PC-9 (cell line): Measurements from ENCODE around the gene UST. TPM values are rescaled to one million over a fixed set of nuclear protein-coding genes. Genes with fewer than 3 reads are reported as not detected.

Experiments used
- BruUV-seq: library from RNA; stranded (reverse); fragments of 400-500 nt; replicated peaks from 2 replicates; lab custom pipeline; 2021; lab: Mats Ljungman, UMichigan
- CTCF ChIA-PET: fragments of 300-600 bp; sonication (Branson Sonifier 250); formaldehyde crosslinking; loops from one replicate; lab custom pipeline; 2022; ENCODE audit warnings: antibody characterized with exemption; lab: Charles Lee
- POLR2A ChIA-PET: fragments of 300-600 bp; sonication (Branson Sonifier 250); formaldehyde crosslinking; loops from one replicate; lab custom pipeline; 2022; ENCODE audit warnings: antibody characterized with exemption; ENCODE audit not compliant: unreplicated experiment; lab: Charles Lee
- DNase-seq, 2 experiments: peaks; one replicate each; pipeline versions ENCODE4 v3.0.0 to v3.0.0-alpha.2; 2015 to 2022; ENCODE audit warnings: mixed read lengths in 1 of 2
- H2AFZ ChIP-seq: fragments of 200-600 bp; sonication (generic); 2 replicates; pipeline ENCODE4 v1.8.1; 2017; ENCODE audit warnings: antibody characterized with exemption
- H3F3A ChIP-seq: fragments of 200-600 bp; sonication (generic); 2 replicates; pipeline ENCODE4 v1.8.1; 2017; ENCODE audit warnings: antibody characterized with exemption, mild to moderate bottlenecking, low read depth; ENCODE audit not compliant: insufficient read depth
- H3K27ac ChIP-seq: fragments of 200-600 bp; sonication (generic); 2 replicates; pipeline ENCODE4 v1.6.1; 2016; ENCODE audit warnings: mixed run types
- H3K27me3 ChIP-seq: fragments of 200-600 bp; sonication (generic); 2 replicates; pipeline ENCODE4 v1.6.1; 2016; ENCODE audit warnings: low read depth, mixed run types; ENCODE audit not compliant: insufficient read depth
- H3K36me3 ChIP-seq: fragments of 200-600 bp; sonication (generic); 2 replicates; pipeline ENCODE4 v1.6.1; 2016; ENCODE audit warnings: low read depth, mixed run types
- H3K4me1 ChIP-seq: fragments of 200-600 bp; sonication (generic); replicated peaks from 2 replicates; pipeline ENCODE4 v1.6.1; 2016; ENCODE audit warnings: mixed run types; ENCODE audit not compliant: insufficient read depth
- H3K4me2 ChIP-seq: fragments of 200-600 bp; sonication (generic); 2 replicates; pipeline ENCODE4 v1.6.1; 2017; ENCODE audit warnings: mixed run types
- H3K4me3 ChIP-seq: fragments of 200-600 bp; sonication (generic); 2 replicates; pipeline ENCODE4 v1.6.1; 2016; ENCODE audit warnings: mixed run types
- H3K79me2 ChIP-seq: fragments of 200-600 bp; sonication (generic); 2 replicates; pipeline ENCODE4 v1.6.1; 2017; ENCODE audit warnings: low read depth, mixed run types
- H3K9me2 ChIP-seq: fragments of 200-600 bp; sonication (generic); 2 replicates; pipeline ENCODE4 v1.8.1; 2017; ENCODE audit warnings: mild to moderate bottlenecking; ENCODE audit not compliant: insufficient read depth
- H3K9me3 ChIP-seq: fragments of 200-600 bp; sonication (generic); 2 replicates; pipeline ENCODE4 v1.8.1; 2016; ENCODE audit warnings: low read depth; ENCODE audit not compliant: insufficient read depth
- H4K20me1 ChIP-seq: fragments of 200-600 bp; sonication (generic); 2 replicates; pipeline ENCODE4 v1.8.1; 2017; ENCODE audit not compliant: insufficient read depth
- CTCF ChIP-seq: fragments of 200-600 bp; sonication (generic); conservative IDR thresholded peaks from 2 replicates; pipeline ENCODE4 v1.6.1; 2017; ENCODE audit warnings: mixed run types, antibody characterized with exemption, mild to moderate bottlenecking, moderate library complexity
- EZH2 ChIP-seq: fragments of 200-600 bp; sonication (generic); IDR thresholded peaks from 2 replicates; pipeline ENCODE4 v1.8.0; 2017; ENCODE audit warnings: antibody characterized with exemption, low read depth
- intact Hi-C: fragments of 100-400 bp; cut with micrococcal nuclease; formaldehyde crosslinking; loops from one replicate; pipeline ENCODE4 v1.10.0; 2022; ENCODE audit not compliant: unreplicated experiment
- total RNA-seq: library from RNA; stranded (reverse); gene quantifications from 2 replicates; pipeline ENCODE4 v1.2.3, GENCODE V29; 2021

The UST gene
- total RNA-seq, 1 experiment from 2014 or later = 4.2 TPM

GRCh38 chr6:148814082-148814790, 67.4 kb downstream of the UST start:
- intact Hi-C loops = no loop called here
- Histone ChIP-seq H3K9me2 (no peaks in the 10 kb centered on the region), H4K20me1 (no peaks in the 10 kb centered on the region), H2AFZ (no peak overlapping the region), H3K4me2 (no peak overlapping the region), H3K36me3 (no peaks in the 10 kb centered on the region), H3K27me3 (no peaks in the 10 kb centered on the region), H3K4me3 (no peak overlapping the region), H3K27ac (no peak overlapping the region), H3F3A (no peaks in the 10 kb centered on the region), H3K9me3 (no peaks in the 10 kb centered on the region), H3K79me2 (no peaks in the 10 kb centered on the region), H3K4me1 (no peaks in the 10 kb centered on the region)
- TF ChIP-seq EZH2 = no peak
- no peak for TF ChIP-seq CTCF
- DNase-seq = no peak
- CTCF ChIA-PET = no interaction called here
- BruUV-seq = no TSS peak
- POLR2A ChIA-PET = no interaction called here

- Histone ChIP-seq H3K36me3 (no peaks in the 10 kb centered on the region), H3K9me2 (no peaks in the 10 kb centered on the region), H3F3A (no peaks in the 10 kb centered on the region), H4K20me1 (no peaks in the 10 kb centered on the region), H3K4me3 (no peak overlapping the region), H3K27ac (no peak overlapping the region), H3K9me3 (no peaks in the 10 kb centered on the region), H3K79me2 (no peaks in the 10 kb centered on the region), H3K4me1 (no peaks in the 10 kb centered on the region), H2AFZ (no peak overlapping the region), H3K4me2 (no peak overlapping the region), H3K27me3 (no peaks in the 10 kb centered on the region)
- TF ChIP-seq EZH2 = no peak
- TF ChIP-seq CTCF = no peak
- POLR2A ChIA-PET = no interaction called here
- intact Hi-C loops = no loop called here
- CTCF ChIA-PET = no interaction called here
- BruUV-seq = no TSS peak
- no peak for DNase-seq
Observed at GRCh38 chr6:148814869-148815268, 68.0 kb downstream of the UST start.

GRCh38 chr6:148816117-148816516, 69.3 kb downstream of the UST start:
- TF ChIP-seq EZH2 (no peak), CTCF (no peak)
- no peaks in the 10 kb centered on the region for H3K9me2 ChIP-seq
- H4K20me1 ChIP-seq = no peaks in the 10 kb centered on the region
- H3K4me2 ChIP-seq = no peak overlapping the region
- no peak overlapping the region for H2AFZ ChIP-seq
- no peaks in the 10 kb centered on the region for H3K27me3 ChIP-seq
- no TSS peak for BruUV-seq
- H3K9me3 ChIP-seq = no peaks in the 10 kb centered on the region
- H3K27ac ChIP-seq = no peak overlapping the region
- H3F3A ChIP-seq = no peaks in the 10 kb centered on the region
- no peaks in the 10 kb centered on the region for H3K4me1 ChIP-seq
- no peaks in the 10 kb centered on the region for H3K36me3 ChIP-seq
- POLR2A ChIA-PET = no interaction called here
- CTCF ChIA-PET = no interaction called here
- intact Hi-C loops = no loop called here
- H3K79me2 ChIP-seq = no peaks in the 10 kb centered on the region
- DNase-seq = no peak
- no peak overlapping the region for H3K4me3 ChIP-seq
